Left colon (tissue), 2 donors: Measurements from ENCODE around the gene CACNA2D3. TPM values are rescaled to one million over a fixed set of nuclear protein-coding genes. Genes with fewer than 3 reads are reported as not detected.
A peak's percentile ranks its signal among the peaks of the same experiment; 100 is the strongest.

Experiments
- ATAC-seq: fragments of 200-7000 bp; cut with Tn5 transposase; one replicate; pipeline ENCODE4 v1.9.1; 2020; ENCODE audit warnings: mild to moderate bottlenecking, moderate library complexity
- DNase-seq, 2 donors: peaks; one replicate each; pipeline ENCODE4 v3.0.0-alpha.2; 2020
- intact Hi-C, 2 donors: fragments of 100-400 bp; cut with DNase I in 1 of 2; cut with micrococcal nuclease in 1 of 2; formaldehyde crosslinking; loops; one replicate each; pipeline versions ENCODE4 v1.11.2 to v1.14.0; 2022; cut with DNase I, micrococcal nuclease
- total RNA-seq, 2 donors: library from RNA; stranded (reverse); fragmentation: NEBNext Ultra II Directional; extraction: Animal tissue kit (Norgen Biotek cat#: 25700); gene quantifications; one replicate each; pipeline ENCODE4 v1.2.1, GENCODE V29; 2021
- donor health status: DM: no; HTN: no; CAD: no.
- donor health status: DM: yes; HTN: yes; CAD: no.

CACNA2D3 gene
- total RNA-seq, 2 donors from 2014 or later: 0.24 to 0.64 TPM

GRCh38 chr3:54374214-54374852, 252.0 kb downstream of the CACNA2D3 start:
- DNase-seq: peak in 1 of 2 donors; percentile 44
- peak; percentile 80 for ATAC-seq
- intact Hi-C loops: loop anchor here in 1 of 2 donors (10.0 kb wide), 1 partner anchor 230 kb away; no protein-coding TSS in a partner anchor

DNA sequence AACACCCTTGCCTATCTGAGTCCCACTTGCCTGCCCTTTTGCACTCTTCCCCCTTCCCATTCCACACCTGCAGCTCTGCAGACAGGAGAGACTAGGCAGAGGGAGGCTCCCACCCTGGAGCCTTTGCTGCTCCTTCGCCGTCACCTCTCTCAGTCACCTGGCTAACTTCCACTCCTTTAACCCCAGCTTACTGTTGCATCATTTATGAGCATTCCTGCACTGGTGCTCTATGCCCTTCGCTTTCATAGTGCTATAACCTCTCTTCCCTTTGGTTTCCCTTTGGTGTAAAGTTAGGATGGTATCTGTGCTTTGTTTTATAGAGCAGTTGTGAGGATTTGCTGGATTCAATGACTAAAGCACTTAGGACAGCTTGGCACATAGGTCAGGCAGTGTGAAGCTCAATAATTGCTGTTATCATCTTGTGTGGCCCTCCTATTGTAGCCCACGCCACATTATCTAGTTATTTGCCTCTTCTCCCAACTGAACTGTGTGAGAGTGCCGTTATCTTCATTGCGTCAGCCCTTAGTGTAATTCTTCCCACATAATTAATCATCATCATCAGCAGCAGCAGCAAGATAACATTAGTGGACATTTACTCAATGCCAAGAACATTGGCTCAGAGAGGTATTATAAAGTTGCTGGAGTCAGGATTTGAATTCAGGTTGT, 253.9 kb downstream of the CACNA2D3 start:
- DNase-seq (no peak), ATAC-seq (no peak)
- intact Hi-C loops: loop anchor here in 1 of 2 donors (10.0 kb wide), 1 partner anchor 231 kb away; no protein-coding TSS in a partner anchor

GRCh38 chr3:54376939-54377578, 254.7 kb downstream of the CACNA2D3 start:
- intact Hi-C loops: loop anchor here in 1 of 2 donors (10.0 kb wide), 1 partner anchor 232 kb away; no protein-coding TSS in a partner anchor
- ATAC-seq: no peak
- no peak for DNase-seq

GRCh38 chr3:54378184-54378583, 255.8 kb downstream of the CACNA2D3 start:
- intact Hi-C loops: loop anchor here in 1 of 2 donors (10.0 kb wide), 1 partner anchor 233 kb away; no protein-coding TSS in a partner anchor
- ATAC-seq (no peak), DNase-seq (no peak)

GRCh38 chr3:54384279-54384678, 261.9 kb downstream of the CACNA2D3 start:
- ATAC-seq: no peak
- intact Hi-C loops: no loop called here

GRCh38 chr3:54390582-54390981, 268.2 kb downstream of the CACNA2D3 start:
- intact Hi-C loops: no loop called here
- ATAC-seq: no peak
- no peak for DNase-seq

More at GRCh38 chr3:54384279-54384678, 261.9 kb downstream of the CACNA2D3 start:
- no peak for DNase-seq

GRCh38 chr3:54393150-54393549, 270.8 kb downstream of the CACNA2D3 start:
- ATAC-seq (no peak), DNase-seq (no peak)
- intact Hi-C loops: no loop called here

- intact Hi-C loops: no loop called here
- DNase-seq (no peak), ATAC-seq (no peak)
Measured at GRCh38 chr3:54408328-54408727, 286.0 kb downstream of the CACNA2D3 start.

DNA sequence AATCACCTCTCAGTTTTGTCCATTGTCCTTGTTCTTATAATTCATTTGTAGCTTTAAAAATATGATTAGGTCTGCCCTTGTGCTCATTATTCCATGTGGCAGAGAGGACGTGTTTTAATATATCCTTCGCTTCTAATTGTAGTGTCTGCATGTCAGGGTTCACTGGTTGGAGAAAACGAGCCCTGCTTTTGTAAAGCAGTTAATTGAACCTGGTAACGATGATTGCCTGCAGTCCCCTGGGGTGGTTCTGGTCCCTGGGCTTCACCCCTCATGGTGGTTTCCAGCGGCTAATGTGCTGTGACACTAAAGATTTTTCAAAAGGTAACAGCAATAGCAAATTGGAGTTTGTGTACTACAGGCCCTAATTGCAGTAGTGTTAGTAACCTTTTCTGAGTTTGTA, 299.6 kb downstream of the CACNA2D3 start:
- DNase-seq: no peak
- no peak for ATAC-seq
- intact Hi-C loops: no loop called here

DNA sequence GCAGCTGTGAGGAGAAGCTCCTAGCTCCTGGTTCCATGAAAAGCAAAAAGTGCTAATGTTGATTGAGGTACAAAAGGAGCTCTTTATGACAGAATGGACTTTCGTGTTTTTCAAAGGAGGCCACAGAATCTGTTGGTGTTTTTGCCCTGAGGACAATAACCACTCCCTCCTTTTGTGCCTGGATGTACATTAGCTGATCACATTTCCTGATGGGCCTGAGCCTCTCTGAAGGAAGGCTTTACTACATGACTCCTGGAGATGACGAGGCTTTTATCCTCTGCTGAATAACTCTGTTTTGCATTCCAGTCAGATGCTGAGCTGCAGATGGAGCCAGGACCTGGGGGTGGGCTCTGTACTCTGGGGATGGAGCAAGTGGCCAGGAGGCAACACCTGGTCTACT, 301.9 kb downstream of the CACNA2D3 start:
- no peak for ATAC-seq
- intact Hi-C loops: no loop called here

DNA sequence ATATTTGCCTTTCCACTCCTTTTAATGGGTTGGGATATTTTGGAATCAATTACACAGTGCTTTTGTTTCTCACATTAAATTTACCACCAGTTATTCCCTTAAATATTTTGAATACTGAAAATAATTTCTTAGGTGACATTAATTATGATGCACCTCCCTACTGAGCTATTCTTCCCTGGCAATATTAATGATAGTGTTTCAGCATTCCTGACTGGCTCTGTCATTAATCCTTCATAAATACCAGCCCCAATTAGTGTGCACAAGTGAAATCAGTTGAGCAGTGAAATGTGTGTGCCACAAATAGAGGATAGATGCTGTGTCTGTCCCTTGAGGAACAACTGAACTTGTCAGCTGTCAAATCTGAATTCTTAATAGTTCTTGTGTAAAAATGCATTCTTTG, 304.0 kb downstream of the CACNA2D3 start:
- no peak for ATAC-seq
- intact Hi-C loops: no loop called here
- no peak for DNase-seq

More for the DNA sequence above, 301.9 kb downstream of the CACNA2D3 start:
- DNase-seq: no peak

DNA sequence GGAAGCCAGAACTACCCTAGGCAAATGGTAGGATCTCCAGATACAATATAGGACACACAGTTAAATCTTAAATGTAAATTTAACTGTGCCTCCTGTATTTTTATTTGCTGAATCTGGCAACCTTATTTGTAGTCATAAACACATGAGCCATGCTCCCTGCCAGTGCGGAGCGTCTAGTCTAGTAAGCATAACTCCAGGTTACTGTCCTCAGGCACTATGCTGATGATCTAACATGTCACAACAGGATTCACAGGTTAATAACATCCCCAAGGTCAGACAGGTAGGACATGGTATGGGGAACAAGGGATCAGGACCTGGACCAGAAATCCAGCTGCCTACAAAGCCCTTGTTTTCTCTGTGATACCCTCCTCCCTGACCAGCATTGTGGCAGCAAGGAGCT, 305.1 kb downstream of the CACNA2D3 start:
- no peak for DNase-seq
- no peak for ATAC-seq
- intact Hi-C loops: no loop called here

GRCh38 chr3:54427941-54428871, 305.9 kb downstream of the CACNA2D3 start:
- DNase-seq: peak in 1 of 2 donors; percentile 37
- peak; percentile 53 for ATAC-seq
- intact Hi-C loops: no loop called here

- ATAC-seq: no peak
- intact Hi-C loops: no loop called here
Measured at GRCh38 chr3:54432975-54433374, 310.6 kb downstream of the CACNA2D3 start.

GRCh38 chr3:54433846-54434245, 311.5 kb downstream of the CACNA2D3 start:
- no peak for DNase-seq
- intact Hi-C loops: no loop called here
- ATAC-seq: peak; percentile 26

More at GRCh38 chr3:54432975-54433374, 310.6 kb downstream of the CACNA2D3 start:
- DNase-seq: no peak

GRCh38 chr3:54434756-54435155, 312.4 kb downstream of the CACNA2D3 start:
- intact Hi-C loops: no loop called here
- DNase-seq (no peak), ATAC-seq (no peak)

GRCh38 chr3:54437271-54437670, 314.9 kb downstream of the CACNA2D3 start:
- DNase-seq (no peak), ATAC-seq (no peak)
- intact Hi-C loops: no loop called here

DNA sequence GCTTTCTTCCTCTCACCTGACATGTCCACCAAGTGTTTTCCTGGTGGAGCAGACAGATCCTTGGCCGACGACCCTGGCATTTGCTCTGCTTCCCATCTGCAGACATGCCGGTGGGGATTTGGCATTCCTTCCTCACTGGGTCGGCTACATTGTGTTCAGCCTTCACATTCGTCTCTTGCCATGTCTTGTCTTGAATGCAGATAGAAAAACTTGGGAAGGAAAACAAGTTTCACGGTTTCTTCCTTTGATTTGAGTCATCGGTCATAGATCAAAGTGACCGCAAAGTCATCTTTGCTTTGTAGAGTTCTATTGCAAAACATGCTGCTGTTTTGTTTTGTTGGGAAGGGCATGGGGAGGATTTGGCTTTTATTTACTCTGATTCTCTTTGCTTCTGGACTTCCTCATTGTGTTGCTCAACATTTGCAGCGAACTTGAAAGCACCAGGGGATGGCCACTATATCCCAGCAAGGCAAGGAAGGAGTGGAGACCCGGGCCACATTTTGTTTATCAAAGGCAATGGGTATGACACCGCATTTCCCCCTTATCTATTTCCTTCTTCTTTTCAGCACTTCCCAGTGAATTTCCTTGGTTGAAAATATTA, 321.3 kb downstream of the CACNA2D3 start:
- intact Hi-C loops: no loop called here
- no peak for ATAC-seq
- DNase-seq: no peak
